HEK293 (cell line): ENCODE data around the gene DLX3.

ENCODE experiments used
- CTCF ChIA-PET: fragments of 350-600 bp; formaldehyde crosslinking; extraction: SDS; loops from one replicate; lab custom pipeline; 2021; ENCODE audit warnings: antibody characterized with exemption; lab: Yijun Ruan, JAX
- POLR2A ChIA-PET: fragments of 300-600 bp; formaldehyde crosslinking; extraction: SDS; loops from one replicate; lab custom pipeline; 2020; ENCODE audit warnings: antibody characterized with exemption, inconsistent platforms; lab: Yijun Ruan, JAX
- H3K27ac ChIP-seq: fragments of 200-500 bp; sonication (Bioruptor generic); 2 replicates; pipeline ENCODE4 v1.5.1; 2014; ENCODE audit warnings: low read depth, low read length, control low read depth, inconsistent platforms; ENCODE audit errors: extremely low read depth
- H3K36me3 ChIP-seq, 2 experiments: fragments of 200-500 bp in 1 of 2; sonication (Bioruptor generic) in 1 of 2; 1 replicate in 1 of 2; 2 replicates in 1 of 2; pipeline ENCODE4 v1.5.1; 2014 to 2017; ENCODE audit warnings: inconsistent platforms in 2 of 2, low read length in 2 of 2; ENCODE audit not compliant: control insufficient read depth in 2 of 2, insufficient read depth in 1 of 2
- H3K4me1 ChIP-seq: fragments of 200-500 bp; sonication (Bioruptor generic); 2 replicates; pipeline ENCODE4 v1.5.1; 2014; ENCODE audit warnings: mild to moderate bottlenecking, low read length, inconsistent platforms; ENCODE audit not compliant: control insufficient read depth, insufficient read depth
- H3K4me3 ChIP-seq: 2 replicates; pipeline ENCODE4 v1.5.1; 2011; ENCODE audit warnings: low read depth, mild to moderate bottlenecking, control low read depth, low read length, moderate library complexity
- H3K9me3 ChIP-seq: fragments of 200-500 bp; sonication (Bioruptor generic); 2 replicates; pipeline ENCODE4 v1.5.1; 2014; ENCODE audit warnings: low read depth, low read length, inconsistent platforms; ENCODE audit not compliant: control insufficient read depth, insufficient read depth
- ATF2 ChIP-seq: fragments of 450-650 bp; formaldehyde crosslinking; IDR thresholded peaks from 2 replicates; pipeline ENCODE4 v1.5.1; 2016; ENCODE audit warnings: missing biosample characterization, missing genetic modification characterization, low read depth
- HIC1 ChIP-seq: fragments of 450-650 bp; formaldehyde crosslinking; IDR thresholded peaks from 2 replicates; pipeline ENCODE4 v1.5.1; 2016; ENCODE audit warnings: missing biosample characterization, missing genetic modification characterization
- KLF17 ChIP-seq: fragments of 450-650 bp; formaldehyde crosslinking; IDR thresholded peaks from 2 replicates; pipeline ENCODE4 v1.5.1; 2016; ENCODE audit warnings: missing biosample characterization, missing genetic modification characterization
- MZF1 ChIP-seq: fragments of 450-650 bp; formaldehyde crosslinking; IDR thresholded peaks from 2 replicates; pipeline ENCODE4 v1.5.1; 2017; ENCODE audit warnings: missing biosample characterization, missing genetic modification characterization, borderline replicate concordance
- PRDM1 ChIP-seq: fragments of 450-650 bp; formaldehyde crosslinking; IDR thresholded peaks from 2 replicates; pipeline ENCODE4; 2016; ENCODE audit warnings: missing biosample characterization, missing genetic modification characterization
- REST ChIP-seq: fragments of 450-650 bp; formaldehyde crosslinking; IDR thresholded peaks from 2 replicates; pipeline ENCODE4 v1.5.1; 2016; ENCODE audit warnings: missing biosample characterization, missing genetic modification characterization
- SCRT2 ChIP-seq: fragments of 450-650 bp; formaldehyde crosslinking; IDR thresholded peaks from 2 replicates; pipeline ENCODE4 v1.5.1; 2016; ENCODE audit warnings: missing biosample characterization, missing genetic modification characterization
- ZBTB48 ChIP-seq: fragments of 450-650 bp; formaldehyde crosslinking; IDR thresholded peaks from 2 replicates; pipeline ENCODE4 v1.5.1; 2016; ENCODE audit warnings: missing biosample characterization, missing genetic modification characterization
- ZBTB8A ChIP-seq: fragments of 450-650 bp; formaldehyde crosslinking; IDR thresholded peaks from 2 replicates; pipeline ENCODE4 v1.5.1; 2016; ENCODE audit warnings: missing biosample characterization, missing genetic modification characterization
- ZFP3 ChIP-seq: fragments of 450-650 bp; formaldehyde crosslinking; IDR thresholded peaks from 2 replicates; pipeline ENCODE4 v1.5.1; 2016; ENCODE audit warnings: low read depth, missing biosample characterization, missing genetic modification characterization
- ZNF114 ChIP-seq: fragments of 450-650 bp; formaldehyde crosslinking; IDR thresholded peaks from 2 replicates; pipeline ENCODE4 v1.5.0; 2017; ENCODE audit warnings: missing biosample characterization, missing genetic modification characterization
- ZNF133 ChIP-seq: fragments of 450-650 bp; formaldehyde crosslinking; IDR thresholded peaks from 2 replicates; pipeline ENCODE4 v1.5.1; 2016; ENCODE audit warnings: missing biosample characterization, missing genetic modification characterization
- ZNF140 ChIP-seq: fragments of 450-650 bp; formaldehyde crosslinking; IDR thresholded peaks from 2 replicates; pipeline ENCODE4 v1.5.1; 2016; ENCODE audit warnings: missing biosample characterization, missing genetic modification characterization
- ZNF324 ChIP-seq: fragments of 450-650 bp; formaldehyde crosslinking; IDR thresholded peaks from 2 replicates; pipeline ENCODE4 v1.5.1; 2016; ENCODE audit warnings: missing biosample characterization, missing genetic modification characterization
- ZNF391 ChIP-seq: fragments of 450-650 bp; formaldehyde crosslinking; IDR thresholded peaks from 2 replicates; pipeline ENCODE4 v1.5.1; 2016; ENCODE audit warnings: low read depth, missing biosample characterization, missing genetic modification characterization, borderline replicate concordance
- ZNF530 ChIP-seq: fragments of 450-650 bp; formaldehyde crosslinking; IDR thresholded peaks from 2 replicates; pipeline ENCODE4 v1.5.1; 2016; ENCODE audit warnings: low read depth, missing biosample characterization, missing genetic modification characterization
- ZNF544 ChIP-seq: fragments of 450-650 bp; formaldehyde crosslinking; IDR thresholded peaks from 2 replicates; pipeline ENCODE4 v1.5.0; 2017; ENCODE audit warnings: missing biosample characterization, missing genetic modification characterization
- ZNF792 ChIP-seq: fragments of 450-650 bp; formaldehyde crosslinking; IDR thresholded peaks from 2 replicates; pipeline ENCODE4 v1.5.1; 2016; ENCODE audit warnings: missing biosample characterization, missing genetic modification characterization
- ZSCAN23 ChIP-seq: fragments of 450-650 bp; formaldehyde crosslinking; IDR thresholded peaks from 2 replicates; pipeline ENCODE4 v1.5.1; 2016; ENCODE audit warnings: missing biosample characterization, missing genetic modification characterization
- TF ChIP-seq, protein P1 (sequence below): fragments of 450-650 bp; formaldehyde crosslinking; IDR thresholded peaks from 2 replicates; pipeline ENCODE4 v1.5.1; 2016; ENCODE audit warnings: missing biosample characterization, missing genetic modification characterization

DLX3 gene

DNA sequence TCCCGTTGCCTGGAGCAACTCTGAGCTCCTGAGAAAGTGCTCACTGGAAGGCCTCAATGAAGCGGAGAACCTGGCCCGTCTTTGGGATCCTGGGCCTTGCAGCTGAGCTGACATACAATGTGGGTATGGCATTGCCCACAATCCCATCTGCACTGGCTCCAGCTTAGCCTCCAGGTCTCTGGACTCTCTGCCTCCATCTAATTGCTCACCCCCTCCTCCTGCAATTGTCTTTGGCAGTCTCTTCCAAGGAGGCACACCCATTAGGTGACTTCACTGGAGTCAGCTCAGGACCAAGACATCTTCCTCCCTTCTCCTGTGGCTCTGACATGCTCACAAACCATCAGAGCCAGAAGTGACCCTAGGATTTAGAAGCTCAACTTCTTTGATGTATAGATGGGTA lies 24.5 kb downstream of the DLX3 start:
- no peak for TF ChIP-seq ZSCAN23
- no peak for TF ChIP-seq SCRT2 (tag by site-specific recombination)
- no peak for TF ChIP-seq ZNF530 (tag by site-specific recombination)
- TF ChIP-seq KLF17 (tag by site-specific recombination): peak; percentile 29; the same call in 1 of the 2 replicates
- TF ChIP-seq ZNF544 (tag by site-specific recombination): no peak
- TF ChIP-seq, all 188 proteins: peak for 1
- ChIA-PET CTCF (interaction anchor here (0.6 to 3.5 kb wide), 6 partner anchors 9 to 474 kb away, joined by 3 to 24 read pairs (median 4); no protein-coding TSS in a partner anchor), POLR2A (interaction anchor here (1.1 to 1.2 kb wide), 2 partner anchors 9 to 24 kb away, joined by 4 read pairs; partner anchors contain the start of gene DLX3)
- H3K9me3 ChIP-seq: no peaks in the 10 kb centered on the region
- H3K27ac ChIP-seq: no peak overlapping the region
- H3K4me1 ChIP-seq: peaks cover 6% of the 10 kb centered on the region
- peaks cover 0 to 6% of the 10 kb centered on the region in 2 experiments; a peak in 1 of 3 replicates for H3K36me3 ChIP-seq
- no peak overlapping the region for H3K4me3 ChIP-seq

DNA sequence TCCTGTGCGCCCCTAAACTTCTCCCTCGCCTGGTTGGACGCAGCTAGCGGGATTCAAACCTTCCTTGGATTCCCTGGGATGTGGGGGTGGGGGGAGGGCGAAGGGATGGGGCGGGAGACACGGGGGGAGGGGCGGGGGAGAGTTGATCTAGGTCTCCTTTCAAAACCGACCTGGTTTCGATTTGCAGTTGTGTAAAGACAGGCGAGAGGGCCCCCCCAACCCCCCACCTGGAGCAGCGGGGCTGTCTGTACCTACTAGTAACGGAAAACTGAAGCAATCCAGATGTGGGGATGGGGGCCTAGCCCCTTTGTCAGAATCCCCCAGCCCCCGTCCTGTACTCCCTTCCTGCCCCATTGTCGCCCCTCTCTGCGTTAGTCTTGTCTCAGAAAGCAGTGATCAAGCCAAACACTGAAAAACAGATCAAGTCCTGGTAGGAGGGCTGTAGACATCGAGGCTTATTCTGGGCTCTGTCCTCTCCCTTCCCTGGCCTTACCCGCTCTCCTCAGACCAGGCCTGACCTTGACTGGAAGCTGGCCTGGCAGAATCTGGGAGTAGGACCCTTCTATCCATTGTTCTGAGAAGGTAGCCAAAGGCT lies 25.1 kb downstream of the DLX3 start:
- CTCF ChIA-PET: interaction anchor here (1.4 to 3.5 kb wide), 4 partner anchors 9 to 473 kb away, joined by 4 to 24 read pairs (median 5); no protein-coding TSS in a partner anchor
- no peaks in the 10 kb centered on the region for H3K9me3 ChIP-seq
- no peak overlapping the region; the same call in 1 of the 2 replicates for H3K27ac ChIP-seq
- TF ChIP-seq, protein P1, sequence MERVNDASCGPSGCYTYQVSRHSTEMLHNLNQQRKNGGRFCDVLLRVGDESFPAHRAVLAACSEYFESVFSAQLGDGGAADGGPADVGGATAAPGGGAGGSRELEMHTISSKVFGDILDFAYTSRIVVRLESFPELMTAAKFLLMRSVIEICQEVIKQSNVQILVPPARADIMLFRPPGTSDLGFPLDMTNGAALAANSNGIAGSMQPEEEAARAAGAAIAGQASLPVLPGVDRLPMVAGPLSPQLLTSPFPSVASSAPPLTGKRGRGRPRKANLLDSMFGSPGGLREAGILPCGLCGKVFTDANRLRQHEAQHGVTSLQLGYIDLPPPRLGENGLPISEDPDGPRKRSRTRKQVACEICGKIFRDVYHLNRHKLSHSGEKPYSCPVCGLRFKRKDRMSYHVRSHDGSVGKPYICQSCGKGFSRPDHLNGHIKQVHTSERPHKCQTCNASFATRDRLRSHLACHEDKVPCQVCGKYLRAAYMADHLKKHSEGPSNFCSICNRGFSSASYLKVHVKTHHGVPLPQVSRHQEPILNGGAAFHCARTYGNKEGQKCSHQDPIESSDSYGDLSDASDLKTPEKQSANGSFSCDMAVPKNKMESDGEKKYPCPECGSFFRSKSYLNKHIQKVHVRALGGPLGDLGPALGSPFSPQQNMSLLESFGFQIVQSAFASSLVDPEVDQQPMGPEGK (tag by site-specific recombination): no peak
- TF ChIP-seq ZNF140 (tag by site-specific recombination) (no peak), ZNF792 (tag by site-specific recombination) (no peak), ZNF133 (no peak), ZNF114 (tag by site-specific recombination) (no peak), ZBTB8A (tag by site-specific recombination) (no peak), PRDM1 (tag by site-specific recombination) (no peak), ZFP3 (no peak), MZF1 (tag by site-specific recombination) (no peak), ATF2 (tag by site-specific recombination) (no peak), HIC1 (no peak), ZNF391 (no peak), ZNF324 (tag by site-specific recombination) (no peak), ZBTB48 (tag by site-specific recombination) (no peak), REST (tag by site-specific recombination) (no peak)
- TF ChIP-seq, all 188 proteins: peak for 0
- H3K4me3 ChIP-seq: no peak overlapping the region
- no peaks in the 10 kb centered on the region; the same call in 1 of the 2 replicates for H3K4me1 ChIP-seq
- POLR2A ChIA-PET: interaction anchor here (1.1 to 1.2 kb wide), 2 partner anchors 10 to 25 kb away, joined by 4 read pairs; partner anchors contain the start of gene DLX3
- H3K36me3 ChIP-seq: peaks cover 0 to 6% of the 10 kb centered on the region in 2 experiments; a peak in 1 of 3 replicates
